OCI-LY7 (cell line): Measurements from ENCODE around the gene SERF1A.
"Not testable (repeated sequence)": the region's sequence is repeated elsewhere in the genome, so short reads cannot be mapped to it uniquely, and the experiment has no call there.

Experiments
- CTCF ChIP-seq: fragments of 200-600 bp; sonication (generic); conservative IDR thresholded peaks from 2 replicates; pipeline ENCODE4 v1.5.1; 2014; ENCODE audit warnings: mild to moderate bottlenecking, antibody characterized with exemption, low read length, moderate library complexity, mixed read lengths
- EZH2phosphoT487 ChIP-seq: fragments of 200-600 bp; sonication (generic); IDR thresholded peaks from 2 replicates; pipeline ENCODE4 v1.6.1; 2018; ENCODE audit warnings: low read depth, borderline replicate concordance, mild to moderate bottlenecking, mixed run types, antibody characterized with exemption, low read length, moderate library complexity, mixed read lengths

- not testable (repeated sequence) for TF ChIP-seq CTCF, EZH2phosphoT487
These were observed 16.4 kb downstream of the SERF1A start for GRCh38 chr5:70916829-70917228.
